Measurements from ENCODE around the gene IL18R1.

Gene IL18R1

GRCh38 chr2:102335871-102336366 lies 19.7 kb upstream of the IL18R1 start:
- no peak for FAIRE-seq
- TF ChIP-seq, protein P1, sequence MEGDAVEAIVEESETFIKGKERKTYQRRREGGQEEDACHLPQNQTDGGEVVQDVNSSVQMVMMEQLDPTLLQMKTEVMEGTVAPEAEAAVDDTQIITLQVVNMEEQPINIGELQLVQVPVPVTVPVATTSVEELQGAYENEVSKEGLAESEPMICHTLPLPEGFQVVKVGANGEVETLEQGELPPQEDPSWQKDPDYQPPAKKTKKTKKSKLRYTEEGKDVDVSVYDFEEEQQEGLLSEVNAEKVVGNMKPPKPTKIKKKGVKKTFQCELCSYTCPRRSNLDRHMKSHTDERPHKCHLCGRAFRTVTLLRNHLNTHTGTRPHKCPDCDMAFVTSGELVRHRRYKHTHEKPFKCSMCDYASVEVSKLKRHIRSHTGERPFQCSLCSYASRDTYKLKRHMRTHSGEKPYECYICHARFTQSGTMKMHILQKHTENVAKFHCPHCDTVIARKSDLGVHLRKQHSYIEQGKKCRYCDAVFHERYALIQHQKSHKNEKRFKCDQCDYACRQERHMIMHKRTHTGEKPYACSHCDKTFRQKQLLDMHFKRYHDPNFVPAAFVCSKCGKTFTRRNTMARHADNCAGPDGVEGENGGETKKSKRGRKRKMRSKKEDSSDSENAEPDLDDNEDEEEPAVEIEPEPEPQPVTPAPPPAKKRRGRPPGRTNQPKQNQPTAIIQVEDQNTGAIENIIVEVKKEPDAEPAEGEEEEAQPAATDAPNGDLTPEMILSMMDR (IDR thresholded peaks at IDR 0.05; ENCODE audit: insufficient read depth, missing control alignments), result no peak
- DNase-seq (ENCODE audit: insufficient read length, low spot score), result no peak

- DNase-seq (ENCODE audit: insufficient read length, low spot score) (no peak), FAIRE-seq (no peak)
- TF ChIP-seq, protein P1 (IDR thresholded peaks at IDR 0.05; ENCODE audit: insufficient read depth, missing control alignments), result no peak
Observed at GRCh38 chr2:102336502-102336945, 19.1 kb upstream of the IL18R1 start.

GRCh38 chr2:102337012-102337411 lies 18.6 kb upstream of the IL18R1 start:
- no peak for DNase-seq (ENCODE audit: insufficient read length, low spot score)
- TF ChIP-seq, protein P1 (IDR thresholded peaks at IDR 0.05; ENCODE audit: insufficient read depth, missing control alignments), result no peak
- FAIRE-seq, result no peak

DNA sequence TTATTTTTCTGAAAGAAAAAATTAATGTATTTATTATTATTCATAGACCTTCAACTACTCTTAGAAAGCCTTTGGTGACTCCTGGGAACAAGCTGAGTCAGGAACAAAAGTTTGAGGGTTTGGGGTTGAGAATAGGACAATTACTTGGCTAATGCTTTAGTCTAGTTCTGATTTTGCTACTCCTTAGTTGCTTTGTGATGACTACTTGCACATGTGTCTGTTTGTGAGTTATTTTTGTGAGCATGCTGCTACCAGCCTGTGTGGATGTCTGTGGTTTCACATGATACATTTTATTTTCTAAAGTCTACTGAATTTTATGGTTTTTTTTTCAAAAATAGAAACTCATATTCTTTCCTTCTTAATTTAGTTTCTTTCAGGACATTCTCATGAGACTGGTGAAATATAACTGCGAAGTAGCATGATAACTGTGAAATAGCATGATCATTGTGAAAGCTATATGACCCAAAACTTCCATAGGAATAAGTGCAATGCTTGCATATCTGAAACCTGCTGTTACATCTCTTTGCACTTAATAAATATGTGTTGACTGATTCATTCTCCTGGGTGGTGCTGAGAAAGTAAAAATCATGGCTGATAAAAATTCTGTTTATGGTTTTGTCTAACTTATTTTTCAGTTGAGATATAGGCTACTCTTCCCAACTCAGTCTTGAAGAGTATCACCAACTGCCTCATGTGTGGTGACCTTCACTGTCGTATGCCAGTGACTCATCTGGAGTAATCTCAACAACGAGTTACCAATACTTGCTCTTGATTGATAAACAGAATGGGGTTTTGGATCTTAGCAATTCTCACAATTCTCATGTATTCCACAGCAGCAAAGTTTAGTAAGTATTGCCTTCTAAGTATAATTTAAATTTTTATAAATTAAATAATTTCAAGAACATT lies 17.9 kb upstream of the IL18R1 start:
- no peak for DNase-seq (ENCODE audit: insufficient read length, low spot score)
- FAIRE-seq, result no peak
- TF ChIP-seq, protein P1 (IDR thresholded peaks at IDR 0.05; ENCODE audit: insufficient read depth, missing control alignments), result no peak

DNA sequence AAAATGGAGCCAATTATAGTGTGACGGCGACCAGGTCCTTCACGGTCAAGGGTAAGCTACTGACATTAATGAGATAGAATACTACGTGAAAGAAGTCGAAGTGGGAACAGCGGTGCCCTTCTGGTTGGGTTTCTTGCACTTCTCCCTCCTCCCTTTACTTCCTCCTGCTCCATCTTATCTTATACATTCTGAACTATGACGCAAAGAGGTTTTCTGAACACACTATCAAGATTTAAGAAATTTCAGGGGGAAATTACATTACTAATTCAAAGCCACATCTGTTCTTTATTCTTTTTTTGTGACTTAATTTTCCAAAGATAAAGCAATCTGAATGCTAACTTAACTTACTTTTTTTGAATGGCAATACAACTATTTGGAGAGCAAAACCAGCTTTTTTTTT lies 14.8 kb upstream of the IL18R1 start:
- FAIRE-seq (no peak), DNase-seq (ENCODE audit: insufficient read length, low spot score) (no peak)
- TF ChIP-seq, protein P1 (IDR thresholded peaks at IDR 0.05; ENCODE audit: insufficient read depth, missing control alignments), result no peak

GRCh38 chr2:102342888-102343287 lies 12.7 kb upstream of the IL18R1 start:
- DNase-seq (ENCODE audit: insufficient read length, low spot score) (no peak), FAIRE-seq (no peak)
- TF ChIP-seq, protein P1 (IDR thresholded peaks at IDR 0.05; ENCODE audit: insufficient read depth, missing control alignments), result no peak

DNA sequence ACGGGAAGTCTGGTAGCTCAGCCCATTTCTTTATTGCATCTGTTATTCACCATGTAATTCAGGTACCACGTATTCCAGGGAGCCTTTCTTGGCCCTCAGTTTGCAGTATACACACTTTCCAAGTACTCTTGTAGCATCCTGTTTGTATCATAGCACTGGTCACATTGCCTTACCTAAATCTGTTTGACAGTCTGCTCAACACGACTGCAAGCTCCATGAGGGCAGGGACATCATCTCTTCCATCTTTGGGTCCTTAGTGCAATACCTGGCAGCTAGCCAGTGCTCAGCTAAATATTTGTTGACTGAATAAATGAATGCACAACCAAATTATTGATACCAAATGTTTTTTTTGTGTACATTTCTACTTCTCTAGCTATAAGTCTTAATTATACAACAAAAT lies 11.2 kb upstream of the IL18R1 start:
- TF ChIP-seq, protein P1 (IDR thresholded peaks at IDR 0.05; ENCODE audit: insufficient read depth, missing control alignments), result no peak
- no peak for FAIRE-seq
- no peak for DNase-seq (ENCODE audit: insufficient read length, low spot score)

Data from D721Med (cell line).